Muscle layer of duodenum (tissue), 2 donors: Measurements from ENCODE around the gene ARHGEF16.

Experiments
- H3K27ac ChIP-seq: one replicate; pipeline ENCODE4 v1.7.0; 2013; ENCODE audit warnings: mild to moderate bottlenecking, low read length
- H3K27me3 ChIP-seq: one replicate; pipeline ENCODE4 v1.7.0; 2013; ENCODE audit warnings: low read depth, mild to moderate bottlenecking, control low read depth, low read length
- H3K36me3 ChIP-seq, 2 donors: one replicate each; pipeline ENCODE4 v1.7.0; 2013; ENCODE audit warnings: low read length in 2 of 2, control low read depth in 1 of 2, mild to moderate bottlenecking in 1 of 2; ENCODE audit not compliant: insufficient read depth in 2 of 2, control insufficient read depth in 1 of 2
- H3K4me1 ChIP-seq, 2 donors: one replicate each; pipeline ENCODE4 v1.7.0; 2013; ENCODE audit warnings: low read length in 2 of 2, mild to moderate bottlenecking in 2 of 2, control low read depth in 1 of 2, moderate library complexity in 1 of 2; ENCODE audit not compliant: insufficient read depth in 2 of 2, control insufficient read depth in 1 of 2
- H3K4me3 ChIP-seq, 2 donors: one replicate each; pipeline ENCODE4 v1.7.0; 2013; ENCODE audit warnings: low read length in 2 of 2, low read depth in 1 of 2, mild to moderate bottlenecking in 1 of 2
- H3K9me3 ChIP-seq, 2 donors: one replicate each; pipeline ENCODE4 v1.7.0; 2013; ENCODE audit warnings: low read length in 2 of 2, control low read depth in 1 of 2, mild to moderate bottlenecking in 1 of 2; ENCODE audit not compliant: control insufficient read depth in 1 of 2
- donor health status: healthy.

Gene ARHGEF16

DNA sequence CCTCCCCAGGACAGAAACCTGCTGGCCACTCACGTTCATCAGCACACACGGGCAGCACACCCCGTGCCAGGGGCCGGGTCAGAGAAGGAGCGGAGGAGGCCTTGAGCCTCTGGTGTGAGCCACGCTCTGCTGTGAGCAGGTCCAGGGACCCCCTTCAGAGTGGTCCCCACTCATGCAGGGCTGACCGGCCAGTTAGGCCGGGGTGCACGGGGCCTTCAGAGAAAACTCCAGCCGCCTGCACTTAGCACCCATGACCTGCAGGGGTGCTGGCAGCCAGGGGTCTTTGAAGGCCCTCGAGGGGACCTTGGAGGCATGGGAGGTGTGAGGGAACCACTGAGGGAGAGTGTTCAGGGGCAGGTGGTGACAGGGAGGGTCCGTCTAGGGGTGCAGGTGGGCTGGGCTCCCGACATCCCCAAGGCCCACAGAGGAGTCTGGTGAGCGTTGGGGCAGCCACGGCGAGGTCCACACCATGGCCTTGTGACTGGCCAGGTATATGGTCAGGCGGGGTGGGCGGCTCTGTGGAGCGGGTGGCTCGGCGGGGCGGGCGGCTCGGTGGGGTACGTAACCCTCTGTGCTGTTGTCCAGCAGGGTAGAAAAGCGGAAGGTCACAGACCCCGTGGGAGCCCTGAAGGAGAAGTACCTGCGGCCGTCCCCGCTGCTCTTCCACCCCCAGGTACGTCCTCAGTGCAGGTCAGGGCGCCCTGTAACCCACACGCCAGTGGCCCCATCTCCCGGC is 40.3 kb upstream of the ARHGEF16 start:
- H3K9me3 ChIP-seq, result peaks cover 5 to 8% of the 10 kb centered on the region in 2 donors
- no peak overlapping the region for H3K27ac ChIP-seq
- H3K4me1 ChIP-seq, result no peaks in the 10 kb centered on the region
- no peaks in the 10 kb centered on the region for H3K36me3 ChIP-seq
- no peaks in the 10 kb centered on the region for H3K27me3 ChIP-seq
- no peak overlapping the region for H3K4me3 ChIP-seq

DNA sequence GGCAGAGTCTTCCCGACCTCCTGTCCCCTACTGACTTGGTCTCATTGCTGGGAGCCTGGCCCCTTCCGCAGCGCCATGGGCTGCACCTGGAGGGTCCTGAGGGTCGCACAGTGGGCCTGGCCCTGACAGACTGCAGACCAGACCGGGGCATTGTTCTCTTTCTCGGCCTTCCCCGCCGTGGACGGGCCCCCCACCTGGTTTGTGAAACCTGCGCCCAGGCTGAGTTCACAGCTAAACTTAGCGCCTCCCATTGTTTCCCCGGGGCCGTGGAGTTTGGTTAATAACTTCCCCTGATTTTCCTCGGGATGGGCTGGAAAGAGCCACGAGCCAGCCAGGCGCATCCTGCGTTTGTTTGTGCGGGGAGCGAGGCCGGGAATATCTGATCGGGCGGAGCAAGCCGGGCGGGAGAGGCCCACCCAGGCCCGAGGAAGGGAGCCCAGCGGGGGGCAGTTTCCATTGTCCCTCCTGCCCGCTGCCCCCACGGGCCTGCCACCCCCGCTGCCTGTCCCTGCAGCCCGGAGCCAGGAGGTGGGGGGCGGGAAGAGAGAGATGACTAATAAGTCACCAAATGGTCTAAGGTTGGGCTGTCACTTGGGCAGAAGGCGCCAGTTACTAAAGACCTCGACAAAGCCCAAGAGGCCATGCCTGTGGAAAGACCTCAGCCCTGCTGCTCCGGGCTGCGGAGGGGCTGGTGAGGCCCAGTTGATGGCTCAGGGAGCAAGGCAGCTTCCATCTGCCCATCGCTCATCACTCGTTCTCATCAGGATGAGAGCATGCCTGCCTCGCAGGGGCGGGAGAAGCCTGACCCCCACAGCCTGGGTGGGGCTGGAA is 39.0 kb upstream of the ARHGEF16 start:
- no peak overlapping the region for H3K4me3 ChIP-seq
- no peaks in the 10 kb centered on the region for H3K27me3 ChIP-seq
- H3K9me3 ChIP-seq, result peaks cover 5 to 8% of the 10 kb centered on the region in 2 donors
- H3K4me1 ChIP-seq, result no peaks in the 10 kb centered on the region
- no peaks in the 10 kb centered on the region for H3K36me3 ChIP-seq
- H3K27ac ChIP-seq, result no peak overlapping the region

DNA sequence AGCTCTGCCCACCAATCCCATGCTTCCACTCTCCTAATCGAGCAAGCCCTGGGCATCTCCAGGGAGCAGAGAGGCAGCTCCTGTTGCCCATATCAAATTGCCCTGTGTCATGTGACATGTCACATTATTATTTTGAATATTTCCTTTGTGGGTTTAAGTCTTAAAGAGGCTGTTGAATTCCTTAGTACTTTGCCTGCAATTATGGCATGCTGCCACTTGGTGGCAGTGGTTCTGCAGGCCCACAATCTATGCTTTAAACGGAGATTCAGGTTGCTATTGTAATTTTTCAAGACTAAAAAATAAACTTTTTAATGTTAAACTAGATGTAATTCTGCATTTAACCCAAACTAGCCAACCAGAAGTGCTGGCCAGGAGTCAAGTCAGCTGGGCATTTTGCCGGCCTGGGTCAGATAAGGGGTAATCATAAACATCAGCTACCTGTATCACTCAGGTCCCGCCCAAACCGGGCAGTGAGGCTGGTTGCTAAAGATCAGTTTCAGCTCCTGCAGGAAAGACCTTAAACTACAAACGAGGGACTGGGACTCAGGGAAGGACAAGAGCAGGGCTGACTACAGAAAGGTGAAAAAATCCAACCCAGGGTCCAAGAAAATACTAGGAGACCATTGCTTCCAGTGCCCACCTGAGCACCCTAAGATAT is 37.3 kb upstream of the ARHGEF16 start:
- Histone ChIP-seq H3K9me3 (peaks cover 5 to 8% of the 10 kb centered on the region in 2 donors), H3K27ac (no peak overlapping the region), H3K36me3 (no peaks in the 10 kb centered on the region), H3K27me3 (no peaks in the 10 kb centered on the region), H3K4me3 (no peak overlapping the region), H3K4me1 (no peaks in the 10 kb centered on the region)

DNA sequence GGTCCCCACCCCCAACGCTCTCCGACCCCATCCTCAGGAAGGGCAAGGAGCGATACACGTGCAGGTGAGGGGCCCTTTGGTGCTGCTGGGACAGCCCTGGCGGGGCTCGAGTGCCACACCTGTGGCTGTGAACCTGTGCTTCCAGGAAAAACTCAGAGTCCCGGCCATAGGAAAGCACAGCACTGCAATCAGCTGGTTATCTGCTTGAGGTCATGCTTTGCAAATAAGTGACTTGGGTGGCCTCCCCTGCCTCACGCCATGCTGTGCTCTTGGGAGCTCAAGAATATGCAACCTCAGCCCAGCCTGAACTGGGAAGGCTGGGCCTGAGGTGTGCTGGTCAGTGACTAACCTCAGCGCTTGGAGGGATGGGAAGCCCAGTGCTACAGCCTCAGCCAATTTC is 36.5 kb upstream of the ARHGEF16 start:
- Histone ChIP-seq H3K27me3 (no peaks in the 10 kb centered on the region), H3K4me1 (no peaks in the 10 kb centered on the region), H3K36me3 (no peaks in the 10 kb centered on the region), H3K27ac (no peak overlapping the region), H3K9me3 (peaks cover 5 to 8% of the 10 kb centered on the region in 2 donors), H3K4me3 (no peak overlapping the region)

DNA sequence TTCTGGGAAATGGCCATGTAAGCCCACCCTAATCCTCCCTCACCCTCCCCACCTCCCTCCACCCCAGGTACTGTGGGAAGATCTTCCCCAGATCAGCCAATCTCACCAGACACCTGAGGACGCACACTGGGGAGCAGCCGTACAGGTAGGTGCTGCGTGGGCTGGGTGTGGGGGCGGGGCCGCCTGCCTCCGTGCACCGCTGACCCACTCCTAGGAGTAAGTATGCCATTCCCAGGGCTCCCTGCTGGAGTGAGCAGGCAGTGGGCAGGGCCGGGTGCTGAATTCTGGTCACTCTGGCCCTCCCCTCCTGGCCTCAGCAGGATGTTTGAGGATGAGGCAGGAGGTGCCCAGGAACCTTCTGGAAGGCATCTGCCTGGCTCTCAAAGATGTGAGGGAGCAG is 35.9 kb upstream of the ARHGEF16 start:
- no peaks in the 10 kb centered on the region for H3K27me3 ChIP-seq
- no peak overlapping the region for H3K27ac ChIP-seq
- H3K4me1 ChIP-seq, result no peaks in the 10 kb centered on the region
- H3K36me3 ChIP-seq, result no peaks in the 10 kb centered on the region
- peaks cover 5 to 8% of the 10 kb centered on the region in 2 donors for H3K9me3 ChIP-seq
- H3K4me3 ChIP-seq, result no peak overlapping the region

DNA sequence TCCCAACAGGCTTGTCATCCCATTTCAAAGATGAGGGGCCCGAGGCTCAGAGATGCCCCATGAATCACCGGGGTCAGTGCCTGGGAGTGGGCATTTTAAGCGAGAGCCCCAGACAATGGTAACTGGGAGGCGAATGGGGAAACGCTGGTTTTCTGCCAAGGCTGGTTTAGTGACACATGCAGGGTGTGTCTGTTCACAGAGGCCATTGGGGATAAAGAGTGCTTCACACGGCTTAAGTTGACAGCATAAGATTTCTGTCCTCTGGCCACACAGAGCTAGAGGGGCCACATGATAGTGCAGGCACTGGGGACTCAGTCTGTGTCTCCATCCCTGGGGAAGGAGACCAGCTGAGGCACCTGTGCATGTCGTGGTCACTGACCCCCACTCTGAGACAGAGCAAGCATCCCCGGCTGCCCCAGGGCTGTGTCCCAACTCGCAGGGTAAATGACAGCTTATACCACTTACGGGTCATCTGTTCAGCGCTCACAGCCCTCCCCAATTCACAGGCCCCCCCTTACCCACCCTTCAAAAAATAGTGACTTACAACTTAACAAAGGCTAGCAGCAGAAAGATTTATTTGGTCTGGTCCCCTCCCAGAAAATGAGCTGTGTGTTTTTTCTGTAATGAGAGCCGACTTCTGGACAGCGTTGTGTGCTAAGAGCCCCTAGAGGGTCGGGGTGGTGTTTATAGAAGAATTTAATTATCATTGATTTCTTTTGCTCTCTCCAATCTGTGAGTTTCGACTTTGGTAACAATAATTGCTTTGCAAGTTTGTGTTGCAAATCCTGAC is 34.9 kb upstream of the ARHGEF16 start:
- peaks cover 0 to 5% of the 10 kb centered on the region in 2 donors for H3K4me1 ChIP-seq
- no peaks in the 10 kb centered on the region for H3K27me3 ChIP-seq
- H3K36me3 ChIP-seq, result no peaks in the 10 kb centered on the region
- H3K9me3 ChIP-seq, result peaks cover 5 to 8% of the 10 kb centered on the region in 2 donors
- no peak overlapping the region for H3K4me3 ChIP-seq
- no peak overlapping the region for H3K27ac ChIP-seq

DNA sequence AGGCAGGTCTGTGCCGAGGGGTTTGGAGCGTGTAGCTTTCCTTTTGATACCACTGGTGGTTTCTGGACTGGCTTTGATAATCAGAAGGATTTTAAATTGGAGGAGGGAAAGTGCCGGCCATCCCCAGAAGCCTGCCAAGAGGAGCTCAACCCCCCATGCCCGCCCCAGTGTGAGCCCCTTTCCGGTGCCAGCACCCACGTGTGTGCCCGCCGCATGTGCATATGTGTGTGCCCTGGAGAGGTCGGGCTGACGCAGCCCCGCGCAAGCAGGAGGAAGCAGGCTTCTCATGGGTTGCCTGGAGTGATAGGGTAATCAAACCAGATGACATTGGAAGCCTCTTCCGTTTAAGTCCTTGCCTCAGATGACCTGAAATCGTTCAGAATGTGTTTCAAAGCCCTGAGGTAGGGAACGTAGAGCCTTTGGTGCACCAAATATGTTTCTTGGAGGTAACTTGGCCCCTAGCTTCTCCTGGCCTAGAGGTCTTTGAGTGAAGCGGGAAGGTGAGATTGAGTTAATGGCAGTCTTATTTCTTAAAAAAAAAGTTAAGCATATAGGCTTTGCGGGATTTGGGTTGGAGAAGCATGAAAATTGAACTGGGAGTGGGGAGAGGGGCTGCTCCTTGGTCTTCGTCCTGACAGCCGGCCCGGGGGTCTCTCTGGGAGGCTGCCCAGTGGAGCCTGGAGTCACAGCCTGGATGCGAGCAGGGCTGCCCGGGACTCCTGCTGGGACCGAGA is 34.1 kb upstream of the ARHGEF16 start:
- Histone ChIP-seq H3K36me3 (no peaks in the 10 kb centered on the region), H3K4me1 (peaks cover 0 to 8% of the 10 kb centered on the region in 2 donors)

DNA sequence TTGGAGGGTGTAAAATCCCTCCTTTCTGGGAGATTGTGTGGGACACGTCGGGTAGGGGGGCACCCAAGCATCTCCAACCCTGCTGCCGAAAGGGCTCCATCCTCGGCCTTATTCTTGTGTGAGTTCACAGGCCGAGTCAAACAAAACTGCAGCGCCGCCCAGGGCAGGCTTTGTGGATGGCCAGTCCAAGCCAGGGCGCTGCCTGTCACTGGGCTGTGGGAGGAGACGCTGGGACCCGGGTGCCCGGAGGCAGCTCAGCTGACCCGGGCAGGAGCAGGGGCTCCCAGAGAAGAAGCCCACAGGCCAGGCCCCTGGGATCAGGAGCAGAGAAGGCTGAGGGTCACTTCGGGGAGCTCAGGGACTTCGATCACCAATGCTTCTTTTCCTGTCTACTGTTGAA is 31.8 kb upstream of the ARHGEF16 start:
- no peak overlapping the region for H3K4me3 ChIP-seq
- H3K9me3 ChIP-seq, result no peaks in the 10 kb centered on the region
- H3K36me3 ChIP-seq, result no peaks in the 10 kb centered on the region
- no peak overlapping the region for H3K27ac ChIP-seq
- peaks cover 0 to 8% of the 10 kb centered on the region in 2 donors for H3K4me1 ChIP-seq
- H3K27me3 ChIP-seq, result no peaks in the 10 kb centered on the region

More for the DNA sequence above, 34.1 kb upstream of the ARHGEF16 start:
- Histone ChIP-seq H3K27ac (no peak overlapping the region), H3K4me3 (no peak overlapping the region), H3K9me3 (peaks cover 5 to 8% of the 10 kb centered on the region in 2 donors), H3K27me3 (no peaks in the 10 kb centered on the region)

DNA sequence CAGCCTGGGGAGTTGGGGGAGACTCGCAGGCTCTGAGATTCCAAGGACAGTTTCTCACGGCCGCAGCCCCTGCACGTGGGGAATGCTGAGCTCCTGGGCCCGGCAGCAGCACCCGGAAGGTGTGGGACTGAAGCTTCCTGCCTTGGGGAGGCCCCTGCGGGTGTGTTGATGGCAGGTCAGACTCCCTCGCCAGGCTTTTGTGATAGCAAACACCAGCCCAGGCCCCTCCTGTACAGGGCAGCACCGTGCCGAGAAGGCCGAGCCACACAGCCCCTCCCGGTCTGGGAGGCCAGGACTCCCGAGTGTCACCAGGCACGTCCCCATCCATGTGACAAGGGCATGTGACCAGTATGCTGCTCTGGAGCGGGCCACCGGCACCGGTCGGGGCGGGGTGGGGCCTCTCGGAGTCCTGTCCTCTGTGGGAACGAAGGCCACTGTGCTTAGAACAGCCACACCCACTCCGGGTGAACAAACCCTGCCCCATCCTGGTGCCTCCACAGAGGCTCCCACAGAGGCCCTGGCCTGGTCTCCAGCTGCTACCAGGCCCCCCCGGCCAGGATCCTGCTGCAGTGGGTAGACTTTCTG is 31.1 kb upstream of the ARHGEF16 start:
- H3K4me3 ChIP-seq, result no peak overlapping the region
- peaks cover 0 to 8% of the 10 kb centered on the region in 2 donors for H3K4me1 ChIP-seq
- no peaks in the 10 kb centered on the region for H3K36me3 ChIP-seq
- H3K9me3 ChIP-seq, result no peaks in the 10 kb centered on the region
- H3K27ac ChIP-seq, result no peak overlapping the region
- H3K27me3 ChIP-seq, result no peaks in the 10 kb centered on the region

DNA sequence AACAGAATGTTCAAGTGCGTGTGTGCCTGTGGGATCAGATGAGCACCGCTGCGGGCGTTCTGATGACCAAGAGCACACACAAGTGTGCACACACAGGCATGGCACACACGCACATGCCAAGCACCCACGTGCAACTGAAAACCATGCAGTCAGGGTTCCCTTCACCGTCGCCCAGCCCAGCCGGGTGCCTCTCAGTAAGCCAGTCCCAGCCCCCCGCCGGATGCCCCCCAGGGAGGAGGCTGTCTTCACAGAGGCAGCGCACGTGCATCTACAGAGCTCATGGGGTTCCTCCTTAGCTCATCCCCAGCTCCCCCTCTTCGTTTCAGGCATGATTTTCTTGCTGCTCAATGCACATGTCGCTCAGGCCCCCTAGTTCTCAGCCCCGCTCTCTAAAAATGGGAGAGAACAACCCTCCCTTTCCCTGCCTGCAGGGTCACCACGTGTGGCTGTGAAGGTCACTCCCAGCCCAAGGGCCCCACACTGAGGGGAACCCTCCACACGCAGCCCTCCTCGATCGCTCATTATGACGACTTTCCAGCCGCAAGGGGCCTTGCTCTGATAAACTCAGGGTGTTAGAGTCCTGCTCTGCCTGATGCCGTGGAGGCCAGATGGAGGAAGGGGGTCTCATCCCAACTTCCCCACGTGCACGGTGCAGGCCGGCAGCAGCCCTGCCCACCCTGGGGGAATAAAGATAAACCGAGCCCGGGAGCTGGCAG is 30.4 kb upstream of the ARHGEF16 start:
- Histone ChIP-seq H3K27ac (no peak overlapping the region), H3K4me1 (peaks cover 0 to 8% of the 10 kb centered on the region in 2 donors), H3K4me3 (no peak overlapping the region), H3K9me3 (no peaks in the 10 kb centered on the region), H3K36me3 (no peaks in the 10 kb centered on the region), H3K27me3 (no peaks in the 10 kb centered on the region)
